EL (cell line): Measurements from ENCODE around the gene ADAM8.

ENCODE experiments used
- DNase-seq: peaks from one replicate; pipeline ENCODE4 v3.0.0-alpha.2; 2016

The ADAM8 gene

DNA sequence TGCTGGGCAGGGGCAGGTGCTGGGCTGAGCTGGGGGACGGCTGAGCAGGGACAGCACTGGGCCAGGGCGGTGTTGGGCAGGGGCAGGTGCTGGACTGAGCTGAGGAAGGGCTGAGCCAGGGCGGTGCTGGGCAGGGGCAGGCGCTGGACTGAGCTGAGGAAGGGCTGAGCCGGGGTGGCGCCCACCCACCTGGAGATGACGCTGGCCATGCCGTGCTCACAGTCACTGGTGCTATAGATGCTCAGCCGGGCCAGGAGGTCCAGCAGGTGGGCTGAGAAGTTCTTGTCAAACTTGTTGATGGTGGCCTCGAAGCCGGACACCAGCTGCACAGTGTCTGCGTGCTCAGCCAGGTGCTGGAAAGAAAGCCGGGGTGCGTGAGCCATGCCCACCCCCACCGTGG is 4.4 kb upstream of the ADAM8 start:
- no peak for DNase-seq

DNA sequence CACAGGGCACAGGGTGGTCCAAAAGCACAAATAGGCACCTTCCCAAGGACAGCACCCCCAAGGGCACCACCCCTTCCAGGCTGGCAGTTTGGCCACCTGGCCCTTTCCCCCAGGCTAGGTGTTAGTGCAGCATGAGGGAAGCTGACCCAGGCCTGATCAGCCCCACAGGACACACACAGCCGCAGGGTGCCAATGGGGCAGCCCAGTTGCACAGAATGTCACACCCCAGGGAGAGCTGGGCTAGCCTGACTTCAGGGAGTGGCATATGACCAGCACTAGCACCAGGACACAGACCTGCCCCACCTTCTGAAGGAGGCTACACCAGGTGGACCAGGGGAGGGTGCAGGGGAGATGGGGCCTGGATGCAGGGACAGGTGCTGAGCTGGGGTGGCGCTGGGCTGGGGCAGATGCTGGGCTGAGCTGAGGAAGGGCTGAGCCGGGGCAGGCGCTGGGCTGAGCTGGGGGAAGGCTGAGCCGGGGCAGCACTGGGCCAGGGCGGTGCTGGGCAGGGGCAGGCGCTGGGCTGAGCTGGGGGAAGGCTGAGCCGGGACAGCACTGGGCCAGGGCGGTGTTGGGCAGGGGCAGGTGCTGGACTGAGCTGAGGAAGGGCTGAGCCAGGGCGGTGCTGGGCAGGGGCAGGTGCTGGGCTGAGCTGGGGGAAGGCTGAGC is 3.9 kb upstream of the ADAM8 start:
- DNase-seq = no peak

DNA sequence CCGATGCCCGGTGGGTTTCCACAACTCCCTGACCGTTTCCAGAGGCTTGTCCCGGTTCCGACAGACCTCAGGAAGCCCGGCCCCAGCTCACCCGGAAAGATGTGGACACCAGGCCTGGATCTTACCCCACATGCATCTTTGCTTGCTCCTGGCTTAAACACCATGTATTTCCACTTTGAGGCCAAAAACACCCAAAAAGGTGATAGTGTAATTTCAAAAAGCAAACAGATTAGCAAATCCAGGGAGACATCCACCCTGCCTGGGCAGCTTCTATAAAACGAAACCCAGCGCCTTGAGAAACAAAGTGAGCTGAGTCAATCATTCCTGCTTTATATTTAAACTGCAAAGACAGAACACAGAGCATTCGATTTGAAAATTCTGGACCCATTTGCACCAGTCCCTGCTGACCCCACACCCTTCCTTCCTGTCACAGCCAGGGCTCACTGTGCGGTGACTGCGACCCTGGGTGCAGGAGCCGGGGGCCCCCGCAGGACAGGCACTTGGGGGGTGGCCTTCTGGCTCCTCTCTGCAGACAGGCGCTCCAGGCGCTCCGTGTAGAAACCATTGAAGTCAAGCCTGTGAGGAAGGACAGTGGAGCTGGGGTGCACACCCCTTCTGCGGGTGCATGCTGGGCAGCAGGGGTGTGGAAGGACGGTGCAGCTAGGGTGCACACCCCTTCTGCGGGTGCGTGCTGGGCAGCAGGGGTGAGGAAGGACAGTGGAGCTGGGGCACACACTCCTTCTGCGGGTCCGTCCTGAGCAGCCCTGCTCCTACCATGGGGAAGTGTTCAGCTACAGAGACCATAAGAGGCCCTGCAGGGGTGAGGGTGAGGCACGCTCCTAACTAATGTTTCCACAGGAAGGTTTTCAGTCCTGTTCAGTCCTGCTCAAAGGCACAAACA is 2.9 kb upstream of the ADAM8 start:
- no peak for DNase-seq

DNA sequence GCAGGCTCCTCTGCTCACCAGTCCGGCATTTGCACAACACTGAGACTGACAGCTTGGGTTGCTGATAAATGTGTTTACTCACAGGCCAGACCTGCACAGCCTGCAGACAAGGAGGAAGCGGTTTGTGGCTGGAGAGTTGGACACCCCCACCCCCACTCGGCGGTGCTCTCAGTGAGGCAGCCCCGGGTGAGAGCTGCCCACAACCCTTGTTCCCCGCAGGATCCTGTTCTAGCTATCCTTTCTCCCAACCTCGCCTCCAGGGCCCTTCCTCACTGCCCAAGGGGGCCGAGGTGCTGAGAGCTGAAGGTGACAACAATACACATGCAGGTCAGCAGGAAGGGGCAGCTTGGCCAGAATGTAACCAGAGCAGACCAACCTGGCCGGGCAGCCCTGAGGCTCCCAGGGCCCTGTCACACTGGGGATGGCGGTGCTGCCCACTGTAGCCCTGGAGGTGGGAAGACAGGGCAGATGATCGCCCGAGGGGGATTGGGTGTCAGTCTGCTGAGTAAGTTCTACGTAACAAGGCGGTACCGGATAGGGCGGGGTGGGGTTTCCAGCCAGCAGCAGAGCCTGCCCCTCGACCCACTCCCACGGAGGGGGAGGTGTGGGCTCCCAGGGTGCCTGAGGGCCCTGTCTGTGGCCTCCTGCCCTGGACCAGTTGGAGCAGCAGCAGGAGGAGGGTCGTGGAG is 2.1 kb upstream of the ADAM8 start:
- DNase-seq = peak; percentile 67

DNA sequence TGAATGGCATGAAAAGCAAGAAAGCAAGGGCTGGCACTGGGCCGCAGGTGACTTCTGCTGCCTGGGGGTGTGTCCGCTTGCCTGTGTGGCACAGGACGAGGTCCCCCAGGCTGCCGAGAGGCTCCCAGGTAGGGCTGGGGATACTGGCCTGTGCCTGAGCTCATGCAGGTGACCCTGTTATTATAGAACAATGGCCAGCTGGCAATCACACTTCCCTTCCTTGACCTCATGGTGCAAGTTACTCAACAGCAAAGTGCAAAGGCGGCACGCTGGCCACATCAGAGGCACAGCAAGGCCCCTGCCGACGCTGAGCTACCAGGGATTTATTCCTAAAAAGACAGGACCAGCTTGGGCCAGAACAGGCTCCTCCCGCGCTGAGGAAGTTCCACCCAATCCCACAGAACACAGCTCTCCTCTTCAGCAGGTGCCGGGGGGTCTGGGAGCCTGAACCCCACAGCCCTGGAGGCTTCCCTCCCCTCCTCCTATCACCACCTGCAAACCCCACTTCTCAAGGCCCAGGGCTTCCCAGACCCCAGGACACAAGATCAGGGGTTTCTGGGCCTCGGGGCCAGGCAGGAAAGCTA is 1.4 kb upstream of the ADAM8 start:
- DNase-seq = no peak

DNA sequence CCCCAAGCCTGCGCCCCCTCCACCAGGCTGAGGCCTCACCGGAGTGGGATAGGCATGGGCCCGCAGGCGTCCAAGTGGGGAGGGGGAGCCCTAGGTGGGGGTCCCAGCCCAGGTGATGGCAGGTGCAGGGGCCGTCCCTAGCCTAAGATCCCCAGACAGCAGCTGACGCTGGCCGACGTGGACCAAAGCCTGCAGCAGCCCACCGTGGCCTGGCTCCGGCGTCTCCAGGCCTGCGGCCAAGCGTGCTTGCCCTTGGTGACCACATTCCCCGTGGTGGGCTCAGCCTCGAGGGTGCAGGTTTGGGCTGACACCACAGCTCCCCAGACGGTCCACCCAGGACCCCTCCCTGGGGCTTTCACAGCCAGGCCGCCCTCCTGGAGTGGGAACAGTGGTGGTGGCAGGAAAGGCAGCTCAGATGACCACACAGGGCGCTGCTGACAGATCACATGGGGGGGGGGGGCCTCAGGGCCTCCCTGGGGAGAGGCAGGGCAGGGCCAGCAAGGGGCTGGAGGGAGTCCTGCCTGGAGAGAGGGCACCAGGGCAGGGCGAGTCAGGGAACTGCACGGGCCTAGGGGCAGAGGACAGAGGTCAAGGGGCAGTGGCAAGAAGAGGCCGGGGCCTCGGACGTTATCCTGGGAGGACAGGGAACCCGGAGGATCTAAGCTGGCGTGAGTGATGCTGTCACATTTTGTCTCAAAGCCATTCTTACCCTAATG is 767 bp upstream of the ADAM8 start:
- no peak for DNase-seq

DNA sequence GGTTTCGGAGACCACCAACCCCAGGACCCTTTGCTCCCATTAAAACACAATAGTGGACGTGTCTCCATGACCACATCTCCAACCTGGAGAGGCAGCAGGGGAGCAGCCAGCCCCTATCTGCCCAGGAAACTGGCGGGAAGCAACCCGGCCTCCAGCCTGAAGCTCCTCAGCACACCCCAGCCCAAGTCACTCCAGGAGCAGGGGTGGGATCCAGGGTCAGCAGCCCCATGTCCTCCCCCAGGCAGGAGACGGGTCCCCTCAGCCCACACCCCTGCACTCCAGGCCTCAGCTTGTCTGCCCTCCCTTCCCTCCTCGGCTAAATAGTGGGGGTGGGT is 601 bp downstream of the ADAM8 start:
- no peak for DNase-seq

DNA sequence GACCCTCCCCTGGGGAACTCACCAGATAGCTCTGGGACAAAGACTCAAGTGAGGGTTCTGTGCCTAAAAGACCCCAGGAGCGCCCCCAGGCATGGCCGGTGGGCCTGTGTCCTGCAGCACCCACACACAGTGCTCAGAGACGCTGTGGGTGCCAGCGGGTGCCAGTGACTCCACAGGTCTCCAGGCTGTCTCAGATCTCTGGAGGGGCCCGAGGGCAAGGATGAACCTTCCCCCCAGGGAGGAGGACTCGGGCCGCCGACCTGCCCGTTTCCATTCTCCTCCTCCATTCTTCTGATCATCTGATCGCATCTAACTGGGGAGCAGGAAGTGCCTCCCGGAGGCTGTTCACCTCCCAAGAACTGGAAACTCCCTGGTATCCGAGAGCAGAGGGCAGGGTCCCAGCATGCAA is 980 bp downstream of the ADAM8 start:
- no peak for DNase-seq

DNA sequence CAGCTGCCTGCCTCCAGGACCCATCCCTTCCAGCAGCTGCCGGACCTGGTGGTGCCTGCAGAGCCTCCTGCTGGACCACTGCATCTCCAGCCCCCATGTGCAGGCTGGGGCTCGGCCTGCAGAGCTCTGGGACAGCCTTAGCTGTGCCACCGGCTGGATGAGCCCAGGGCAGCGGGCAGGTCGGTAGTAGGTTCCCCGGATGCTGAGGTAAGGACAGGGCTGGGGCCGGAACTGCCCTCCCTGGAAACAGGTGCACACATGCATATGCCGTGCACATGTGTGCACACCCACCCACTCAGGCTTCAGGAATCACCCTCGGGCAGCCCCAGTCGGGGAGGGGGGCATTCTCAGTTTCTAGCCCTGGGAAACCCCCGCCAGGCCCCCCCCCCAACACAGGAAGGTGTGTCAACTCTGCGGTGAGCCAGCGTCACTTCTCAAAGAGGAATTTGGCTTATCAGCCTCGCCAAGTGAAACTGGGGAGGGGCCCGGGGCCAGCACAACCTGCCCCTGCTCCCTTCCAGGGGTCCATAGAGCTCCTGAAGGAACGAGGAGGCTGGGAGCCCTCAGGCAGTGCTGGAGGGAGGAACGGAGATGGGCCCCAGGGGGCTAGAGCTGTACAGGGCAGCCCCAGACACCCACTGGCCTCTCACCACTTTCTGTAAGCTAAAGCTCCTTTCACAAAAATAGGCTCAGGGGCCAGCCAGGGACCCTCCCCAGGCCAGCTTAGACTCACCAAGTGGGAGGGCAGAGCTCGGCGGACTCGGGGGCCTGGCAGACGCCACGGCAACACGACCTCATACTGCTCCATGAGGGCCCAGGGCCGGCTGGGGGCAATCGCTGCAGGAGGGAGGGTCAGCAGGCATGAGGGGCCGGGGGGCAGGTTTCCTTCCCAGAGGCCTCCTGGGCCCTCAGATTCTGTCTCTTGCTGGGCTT is 1.7 kb downstream of the ADAM8 start:
- no peak for DNase-seq

DNA sequence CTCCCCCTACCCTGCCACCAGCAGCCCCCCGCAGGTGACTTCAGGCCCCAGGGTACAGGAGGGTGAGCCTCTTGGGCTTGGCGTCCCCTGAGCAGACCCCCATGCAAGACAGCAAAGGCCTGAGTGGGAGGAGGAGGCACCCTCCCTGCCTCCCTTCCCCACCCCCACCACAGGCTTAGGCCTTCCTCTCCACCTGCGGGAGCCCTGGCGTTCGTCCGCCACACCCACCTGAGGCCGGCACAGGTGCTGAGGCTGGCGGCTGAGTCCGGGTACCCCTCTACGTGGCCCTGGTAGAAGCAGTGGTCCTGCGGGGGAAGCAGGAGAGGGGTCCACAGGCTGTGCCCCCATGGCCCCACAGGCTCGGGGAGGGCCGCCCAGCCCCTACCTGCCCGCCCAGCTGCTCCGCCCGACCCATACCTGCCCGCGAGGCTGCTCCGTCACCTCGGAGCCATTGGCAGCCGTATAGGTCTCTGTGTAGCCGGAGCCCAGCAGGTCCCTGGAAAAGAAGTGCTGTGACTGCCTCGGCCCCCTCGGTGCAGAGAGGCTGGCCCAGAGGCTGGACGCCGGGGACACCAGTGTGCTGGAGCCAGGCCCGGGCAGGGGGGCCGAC is 3.0 kb downstream of the ADAM8 start:
- DNase-seq = no peak

DNA sequence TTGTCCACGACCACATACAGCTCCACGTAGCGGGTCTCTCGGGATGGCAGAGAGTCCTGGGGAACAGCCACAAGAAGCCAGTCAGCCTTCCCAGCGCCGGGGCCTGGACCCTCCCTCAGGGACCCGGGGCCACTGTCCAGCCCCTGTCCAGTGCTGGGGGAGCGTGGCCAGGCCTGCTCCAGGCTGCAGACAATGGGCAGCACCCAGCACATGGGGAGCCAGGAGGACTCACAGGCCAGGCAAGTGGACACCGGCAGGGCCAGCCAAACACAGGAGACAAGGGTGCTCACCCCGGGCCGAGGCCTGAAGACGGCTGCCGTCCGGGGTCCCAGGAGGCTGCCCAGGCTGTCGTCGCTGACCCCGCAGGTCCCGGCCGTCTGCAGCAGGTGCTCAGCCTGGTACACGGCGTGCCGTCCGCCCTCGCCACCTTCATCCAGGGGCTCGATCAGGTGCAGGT is 3.7 kb downstream of the ADAM8 start:
- no peak for DNase-seq

DNA sequence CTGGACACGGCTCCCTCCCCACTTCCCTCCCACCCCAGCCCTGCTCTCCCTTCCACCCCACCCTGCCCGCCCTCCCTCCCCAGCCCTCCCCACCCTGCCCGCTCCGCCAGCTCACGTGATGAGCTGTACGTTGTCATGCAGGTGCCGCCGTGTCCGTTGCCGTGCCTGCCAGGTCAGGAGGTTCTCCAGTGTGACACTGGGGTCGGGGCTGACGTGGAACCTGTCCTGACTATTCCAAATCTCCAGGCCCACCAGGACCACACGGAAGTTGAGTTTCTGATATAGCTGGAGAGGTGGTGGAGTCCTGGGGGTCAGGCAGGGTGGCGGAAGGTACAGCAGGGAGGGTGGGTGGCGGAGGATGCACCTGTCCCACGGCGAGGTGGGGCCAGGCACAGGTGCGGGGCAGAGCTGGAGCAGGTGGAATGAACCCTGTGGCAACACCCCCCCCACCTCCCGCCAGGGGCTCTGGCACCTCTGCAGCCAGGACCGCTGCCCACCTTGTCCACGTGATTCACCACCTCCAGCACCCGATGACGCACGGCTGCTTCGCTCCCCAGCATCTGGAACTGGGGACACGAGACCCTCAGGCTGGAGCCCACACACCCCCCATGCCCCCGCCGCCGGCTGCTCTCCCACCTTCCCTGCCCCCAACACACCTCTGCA is 4.2 kb downstream of the ADAM8 start:
- DNase-seq = no peak

DNA sequence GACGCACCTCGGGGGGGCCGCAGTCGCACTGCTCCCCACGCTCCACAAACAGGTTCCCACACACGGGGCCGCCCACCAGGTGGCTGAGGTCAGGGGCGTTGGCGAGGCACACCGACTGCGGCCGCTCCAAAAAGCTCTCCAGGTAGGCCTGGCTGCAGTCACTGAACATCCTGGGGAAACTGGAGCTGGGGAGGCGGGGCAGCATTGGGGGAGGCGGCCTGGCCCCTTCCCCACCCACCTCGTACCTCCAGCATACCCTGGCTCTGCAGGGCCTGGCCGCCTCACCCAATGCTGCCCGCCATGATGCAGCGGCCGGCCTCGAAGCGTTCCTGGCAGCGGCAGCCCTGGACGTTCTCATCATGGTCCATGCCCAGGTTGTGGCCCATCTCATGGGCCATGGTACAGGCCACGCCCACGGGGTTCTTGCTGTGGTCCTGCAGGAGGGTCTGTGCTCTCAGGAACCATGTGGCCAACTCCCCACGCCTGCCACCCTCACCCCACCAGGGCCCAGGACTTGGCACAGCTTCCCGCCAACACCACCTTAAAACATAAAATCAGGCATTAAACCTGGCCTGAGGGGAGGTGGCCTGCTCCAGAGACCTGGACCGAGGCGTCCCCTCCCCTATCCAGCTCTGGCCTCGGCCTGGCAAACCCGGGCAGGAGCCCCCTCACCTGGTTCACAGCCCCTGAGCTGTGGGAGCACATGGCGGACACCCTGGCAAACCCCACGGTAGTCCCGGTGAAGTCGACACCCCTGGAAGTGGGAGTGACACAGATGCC is 5.0 kb downstream of the ADAM8 start:
- no peak for DNase-seq

DNA sequence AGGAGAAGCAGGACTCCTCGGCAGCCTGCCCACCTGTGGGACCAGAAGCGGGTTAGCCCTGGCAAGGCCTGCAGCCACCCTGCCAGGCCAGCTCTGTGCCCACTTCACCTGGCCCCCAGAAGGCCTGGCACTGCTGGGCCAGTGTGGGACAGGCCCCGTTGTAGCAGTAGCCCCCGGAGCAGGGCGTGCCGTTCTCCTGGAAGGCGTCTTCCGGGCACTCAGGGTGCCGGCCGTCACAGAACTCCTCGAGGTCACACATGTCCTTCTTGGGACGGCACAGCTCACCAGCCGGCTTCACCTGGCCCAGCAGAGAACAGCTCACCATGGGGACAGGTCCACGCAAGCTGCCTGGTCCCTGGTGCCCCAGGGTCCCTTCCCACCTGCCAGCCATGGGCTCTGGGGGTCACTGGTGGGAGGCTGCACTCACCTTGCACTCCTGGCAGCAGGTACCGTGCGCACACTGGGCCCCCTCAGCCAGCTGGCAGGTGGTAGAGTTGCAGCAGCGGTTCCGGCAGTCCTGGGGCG is 5.8 kb downstream of the ADAM8 start:
- no peak for DNase-seq

DNA sequence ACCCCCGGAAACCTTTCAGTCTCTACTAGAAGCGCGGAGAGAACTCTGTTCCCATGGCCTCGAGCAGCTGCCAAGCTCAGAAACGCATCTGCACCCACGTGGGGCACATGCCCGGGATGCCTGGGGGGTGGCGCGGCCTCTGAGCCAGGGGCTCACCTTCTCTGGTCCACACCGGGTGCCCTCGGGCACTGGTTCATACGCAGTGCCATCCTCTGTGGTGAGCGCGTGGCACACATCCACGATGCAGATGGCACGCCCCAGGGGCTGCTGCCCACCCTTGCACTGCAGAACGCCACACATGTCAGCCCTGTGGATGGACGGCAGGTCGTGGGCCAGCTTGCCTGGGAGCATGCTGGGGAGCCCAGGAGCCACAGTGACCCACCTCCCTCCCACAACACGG is 6.5 kb downstream of the ADAM8 start:
- DNase-seq = no peak

DNA sequence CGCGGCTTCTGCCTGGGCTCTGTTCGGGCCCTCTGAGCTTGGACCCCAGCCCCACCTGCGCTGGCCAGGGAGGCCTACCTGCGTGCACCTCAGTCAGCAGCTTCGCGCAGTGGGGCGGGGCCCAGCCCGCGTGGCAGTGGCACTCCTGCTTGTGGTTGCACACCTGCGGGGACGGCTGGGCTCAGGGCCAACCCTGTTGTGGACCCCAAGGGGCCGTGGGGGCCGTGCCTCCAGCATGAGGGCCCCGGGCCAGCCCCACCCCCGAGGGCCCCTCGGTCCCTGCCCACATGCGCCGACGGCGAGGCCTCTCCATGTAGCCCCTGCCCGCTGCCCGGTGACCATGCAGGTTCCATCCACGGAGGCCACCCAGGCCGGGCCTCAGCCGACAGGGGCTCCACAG is 7.3 kb downstream of the ADAM8 start:
- no peak for DNase-seq

DNA sequence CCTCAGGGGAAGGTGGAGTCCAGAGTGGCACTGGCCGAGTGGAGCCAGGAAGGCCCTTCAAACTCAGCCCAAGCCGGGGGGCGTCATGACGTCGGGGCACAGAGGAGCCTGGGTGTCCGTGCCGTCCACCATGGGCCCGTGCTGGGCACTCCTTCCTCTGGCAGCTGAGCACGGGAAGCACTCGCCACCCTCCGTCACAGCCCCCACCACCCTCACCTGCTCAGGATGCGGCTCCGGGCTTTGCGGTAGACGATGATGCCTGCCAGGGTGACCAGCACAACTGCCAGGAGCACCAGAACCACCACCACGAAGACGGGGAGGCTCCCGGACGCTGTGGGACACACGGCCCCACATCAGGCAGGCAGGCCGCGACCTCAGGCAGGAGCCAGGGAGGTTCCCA is 8.1 kb downstream of the ADAM8 start:
- DNase-seq = no peak

DNA sequence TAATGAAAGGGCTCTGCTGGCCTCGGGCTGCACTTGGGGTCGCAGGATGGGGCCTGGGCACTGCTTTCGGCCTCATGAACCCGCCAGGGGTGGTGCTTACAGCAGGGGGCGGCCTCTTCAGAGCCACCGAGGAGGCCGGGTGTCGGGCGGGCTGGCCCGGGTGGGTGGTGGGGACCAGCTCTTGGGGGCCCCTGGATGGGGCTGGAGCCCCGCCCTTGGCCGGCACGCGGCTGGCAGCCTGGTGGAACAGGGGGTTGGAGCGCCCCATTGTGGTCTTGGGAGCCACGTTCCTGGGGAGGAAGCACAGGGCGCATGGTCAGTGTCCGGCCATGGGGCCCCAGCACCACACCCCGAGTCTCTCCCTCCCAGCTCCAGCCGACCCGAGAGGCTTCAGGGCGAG is 8.8 kb downstream of the ADAM8 start:
- no peak for DNase-seq

DNA sequence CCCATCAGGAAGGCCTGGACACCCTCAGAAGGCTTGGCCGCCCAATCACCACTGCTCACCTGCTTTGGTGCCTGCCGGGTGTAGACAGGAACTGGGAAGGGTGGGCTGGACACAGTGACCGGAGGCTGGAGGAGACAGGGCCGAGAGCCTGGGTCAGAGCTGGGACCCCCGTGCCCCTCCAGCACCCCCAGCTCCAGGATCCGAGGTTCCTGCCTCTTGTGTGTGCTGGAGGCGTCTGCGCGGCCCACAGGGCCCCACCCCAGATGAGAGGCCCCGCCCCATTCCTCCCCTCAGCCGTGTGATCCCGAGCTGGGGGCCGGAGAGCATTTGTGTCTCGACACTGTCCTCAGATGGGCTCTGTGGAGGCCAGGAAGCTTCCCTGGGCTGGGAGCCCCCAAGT is 9.4 kb downstream of the ADAM8 start:
- no peak for DNase-seq
